HG02870 (cell line): ENCODE results near the gene SNTG2.
"Not testable (repeated sequence)": the region's sequence is repeated elsewhere in the genome, so short reads cannot be mapped to it uniquely, and the experiment has no call there.

Experiments used
- ATAC-seq: cut with Tn5 transposase; IDR thresholded peaks from one replicate; pipeline ENCODE4 v1.9.1; 2021; ENCODE audit warnings: mild to moderate bottlenecking, moderate library complexity; ENCODE audit not compliant: unreplicated experiment

Gene SNTG2

GRCh38 chr2:1400943-1401735 is 450.5 kb downstream of the SNTG2 start:
- peak; percentile 73 for ATAC-seq

DNA sequence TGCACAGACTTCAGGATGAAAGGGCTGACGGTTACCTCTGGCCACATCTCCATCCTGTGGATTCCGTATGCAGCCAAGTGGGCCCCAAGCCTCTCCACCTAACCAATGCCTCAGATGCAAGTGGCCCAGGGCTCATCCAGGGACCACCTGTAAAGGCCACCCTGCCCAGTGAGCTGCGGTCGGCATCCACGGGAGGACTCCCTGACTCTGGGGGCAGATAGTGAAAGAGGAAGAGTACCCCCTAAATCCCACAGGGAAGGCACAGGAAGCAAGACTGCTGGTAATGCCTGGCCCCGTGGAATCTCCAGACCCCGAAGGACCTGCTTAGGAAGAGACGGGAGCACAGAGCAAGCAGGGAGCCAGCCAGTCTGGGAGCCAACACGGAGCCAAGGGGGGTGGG is 451.4 kb downstream of the SNTG2 start:
- no peak for ATAC-seq

DNA sequence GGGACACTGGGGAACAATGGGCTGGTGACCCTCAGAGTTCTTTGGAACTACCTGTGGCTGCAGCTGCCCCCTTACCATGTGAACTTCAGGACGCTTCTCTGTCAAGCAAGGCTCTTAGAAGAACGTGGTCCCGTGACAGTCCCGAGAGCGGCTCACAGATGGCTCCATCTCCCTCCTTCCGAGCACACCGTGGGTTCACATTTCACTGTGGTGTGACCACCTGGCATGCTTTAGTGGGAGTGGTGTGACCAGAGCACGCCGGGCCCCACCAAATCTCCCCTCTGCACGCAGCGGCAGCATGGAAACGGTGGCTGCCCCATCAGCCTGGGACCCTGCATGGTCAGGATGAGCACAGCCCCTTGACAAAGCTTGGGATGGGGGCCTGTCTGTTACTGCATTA is 452.9 kb downstream of the SNTG2 start:
- ATAC-seq, result no peak

- no peak for ATAC-seq
Measured at GRCh38 chr2:1405124-1405523, 454.5 kb downstream of the SNTG2 start.

GRCh38 chr2:1405967-1406366 is 455.3 kb downstream of the SNTG2 start:
- no peak for ATAC-seq

DNA sequence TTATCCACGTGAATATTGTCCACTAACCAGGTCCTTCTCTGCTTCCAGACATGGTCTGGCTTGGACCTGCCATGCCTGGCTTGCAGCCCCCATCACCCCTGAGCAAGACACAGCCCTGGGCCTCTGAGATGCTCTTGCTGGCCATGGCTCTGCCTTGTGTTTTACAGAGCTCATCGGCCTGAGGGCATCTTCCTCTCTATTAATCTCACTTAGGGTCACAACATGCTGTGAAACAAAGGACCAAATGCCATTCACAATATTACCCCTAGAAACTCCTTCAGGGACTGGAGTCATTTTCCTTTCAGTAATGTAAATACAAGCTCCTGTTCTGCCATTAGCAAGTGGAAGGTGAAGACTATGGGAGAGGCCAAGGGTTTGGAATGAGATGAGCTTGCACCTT is 455.8 kb downstream of the SNTG2 start:
- ATAC-seq, result no peak

- ATAC-seq, result no peak
Measured at GRCh38 chr2:1407950-1408675, 457.5 kb downstream of the SNTG2 start.

DNA sequence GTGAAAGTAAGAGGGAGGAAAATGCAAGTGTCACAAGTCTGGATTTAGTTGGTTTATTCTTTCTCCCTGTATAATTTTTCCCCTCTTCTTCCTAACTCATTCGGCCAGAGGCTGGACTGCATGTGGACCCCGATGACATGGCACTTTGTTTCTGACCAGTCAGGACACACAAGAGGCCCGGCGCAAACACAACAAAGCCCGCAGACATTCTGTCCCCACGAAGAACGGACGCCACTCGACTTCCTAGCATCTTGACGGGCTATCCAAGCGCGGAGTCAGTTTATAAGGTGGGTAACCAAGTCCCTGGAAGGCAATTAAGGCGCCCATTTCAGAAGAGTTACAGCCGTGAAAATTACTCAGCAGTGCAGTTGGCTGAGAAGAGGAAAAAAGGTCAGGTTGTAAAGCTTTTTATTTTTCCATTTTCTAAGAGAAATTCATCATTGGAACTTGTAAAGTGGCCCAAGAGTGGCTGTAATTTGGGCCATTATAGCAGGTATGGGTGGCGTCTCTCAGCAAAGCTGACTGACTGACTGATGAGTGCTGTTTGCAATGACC is 462.6 kb downstream of the SNTG2 start, which contains the start of gene TPO:
Gene TPO, plus strand, starts transcription at position 308 of the 555 bp plus-strand sequence. CDS start 946 bp downstream, outside the sequence.
- no peak for ATAC-seq

- ATAC-seq, result no peak
Measured at GRCh38 chr2:1414121-1414520, 463.5 kb downstream of the SNTG2 start.

DNA sequence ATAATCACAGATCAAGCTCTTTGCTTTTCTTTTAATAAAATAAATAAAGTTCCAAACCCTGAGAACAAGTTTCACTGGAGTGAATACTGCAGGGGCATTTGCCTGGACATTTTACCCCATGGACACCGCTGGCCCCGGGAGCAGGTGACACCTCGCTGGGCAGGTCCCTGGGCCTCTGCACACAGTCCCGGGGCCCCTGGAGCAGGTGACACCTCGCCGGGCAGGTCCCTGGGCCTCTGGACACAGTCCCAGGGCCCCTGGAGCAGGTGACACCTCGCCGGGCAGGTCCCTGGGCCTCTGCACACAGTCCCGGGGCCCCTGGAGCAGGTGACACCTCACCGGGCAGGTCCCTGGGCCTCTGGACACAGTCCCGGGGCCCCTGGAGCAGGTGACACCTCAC is 464.3 kb downstream of the SNTG2 start:
- ATAC-seq, result not testable (repeated sequence)

DNA sequence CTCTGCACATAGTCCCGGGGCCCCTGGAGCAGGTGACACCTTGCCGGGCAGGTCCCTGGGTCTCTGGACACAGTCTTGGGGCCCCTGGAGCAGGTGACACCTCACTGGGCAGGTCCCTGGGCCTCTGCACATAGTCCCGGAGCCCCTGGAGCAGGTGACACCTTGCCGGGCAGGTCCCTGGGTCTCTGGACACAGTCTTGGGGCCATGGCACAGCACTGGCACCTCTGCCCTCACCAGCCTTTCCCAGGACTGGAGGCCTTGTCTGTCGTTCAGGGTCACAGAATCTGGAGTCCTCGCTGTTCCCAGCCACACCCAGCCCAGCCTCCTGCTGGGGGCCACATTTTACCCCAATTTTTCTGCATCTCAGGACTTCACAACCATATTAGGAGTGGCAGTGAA is 464.9 kb downstream of the SNTG2 start:
- ATAC-seq, result no peak
